ENCODE data around the gene ZBTB44.
"Not testable (repeated sequence)": the region's sequence is repeated elsewhere in the genome, so short reads cannot be mapped to it uniquely, and the experiment has no call there.

Gene ZBTB44

DNA sequence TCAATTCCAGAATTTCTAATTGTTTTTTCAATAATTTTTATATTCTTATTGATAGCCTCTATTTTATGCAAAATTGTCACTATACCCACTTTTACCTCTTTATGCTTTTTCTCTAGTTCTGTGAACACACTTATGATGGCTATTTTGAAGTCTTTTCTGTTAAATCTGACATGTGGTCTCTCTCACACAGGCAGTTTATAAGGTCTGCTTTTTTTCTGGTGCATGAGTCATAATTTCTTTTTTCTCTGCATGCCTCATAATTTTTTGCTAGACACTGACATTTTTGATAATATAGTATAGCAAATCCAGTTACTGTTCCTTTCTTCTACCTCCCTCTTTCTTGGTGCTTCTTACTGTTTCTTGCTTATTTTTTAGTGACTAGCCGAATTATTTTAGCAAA, 36.0 kb downstream of the ZBTB44 start:
- Mint-ChIP-seq H3K27ac (no peak overlapping the region), H3K36me3 (peaks cover 31% of the 10 kb centered on the region), H3K4me3 (no peak overlapping the region), H3K4me1 (peaks cover 35% of the 10 kb centered on the region), H3K27me3 (no peaks in the 10 kb centered on the region), H3K9me3 (peaks cover 14% of the 10 kb centered on the region)

DNA sequence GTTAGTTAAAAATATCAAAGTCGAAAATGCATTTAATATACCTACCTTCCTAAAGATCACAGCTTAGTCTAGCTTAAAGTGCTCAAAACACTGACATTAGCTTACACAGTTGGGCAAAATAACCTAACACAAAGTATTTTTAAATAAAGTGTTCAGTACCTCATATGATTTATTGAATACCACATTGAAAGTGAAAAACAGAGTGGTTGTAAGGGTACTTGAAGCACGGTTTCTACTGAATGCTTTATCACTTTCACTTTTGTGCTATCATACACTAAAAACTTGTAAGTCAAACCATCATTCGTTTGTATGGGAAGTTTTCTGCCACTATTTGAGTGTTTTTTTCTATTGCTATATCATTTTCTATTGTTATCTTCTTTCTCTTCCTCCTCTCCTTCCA, 36.6 kb downstream of the ZBTB44 start:
- peaks cover 35% of the 10 kb centered on the region for H3K4me1 Mint-ChIP-seq
- peaks cover 14% of the 10 kb centered on the region for H3K9me3 Mint-ChIP-seq
- H3K4me3 Mint-ChIP-seq = no peak overlapping the region
- no peaks in the 10 kb centered on the region for H3K27me3 Mint-ChIP-seq
- H3K36me3 Mint-ChIP-seq = peaks cover 31% of the 10 kb centered on the region
- no peak overlapping the region for H3K27ac Mint-ChIP-seq

DNA sequence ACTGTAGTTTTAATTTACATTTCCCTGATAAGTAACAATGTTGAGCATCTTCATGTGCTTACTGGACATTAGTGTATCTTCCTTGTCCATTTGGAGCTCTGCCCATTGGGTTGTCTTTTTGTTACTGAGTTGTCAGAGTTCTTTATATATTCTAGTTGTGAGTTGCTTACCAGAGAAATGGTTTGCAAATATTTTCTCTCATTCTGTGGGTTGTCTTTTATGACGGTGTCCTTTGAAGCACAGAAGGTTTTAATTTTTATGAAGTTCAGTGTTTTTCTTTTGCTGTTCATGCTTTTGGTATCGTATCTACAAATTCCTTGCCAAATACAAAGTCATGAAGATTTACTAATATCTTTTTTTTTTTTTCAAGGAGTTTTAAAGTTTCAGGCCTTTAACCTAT, 42.4 kb downstream of the ZBTB44 start:
- Mint-ChIP-seq H3K27me3 (no peaks in the 10 kb centered on the region), H3K4me3 (no peak overlapping the region), H3K36me3 (peaks cover 14% of the 10 kb centered on the region), H3K27ac (no peak overlapping the region), H3K4me1 (peaks cover 16% of the 10 kb centered on the region), H3K9me3 (no peaks in the 10 kb centered on the region)

DNA sequence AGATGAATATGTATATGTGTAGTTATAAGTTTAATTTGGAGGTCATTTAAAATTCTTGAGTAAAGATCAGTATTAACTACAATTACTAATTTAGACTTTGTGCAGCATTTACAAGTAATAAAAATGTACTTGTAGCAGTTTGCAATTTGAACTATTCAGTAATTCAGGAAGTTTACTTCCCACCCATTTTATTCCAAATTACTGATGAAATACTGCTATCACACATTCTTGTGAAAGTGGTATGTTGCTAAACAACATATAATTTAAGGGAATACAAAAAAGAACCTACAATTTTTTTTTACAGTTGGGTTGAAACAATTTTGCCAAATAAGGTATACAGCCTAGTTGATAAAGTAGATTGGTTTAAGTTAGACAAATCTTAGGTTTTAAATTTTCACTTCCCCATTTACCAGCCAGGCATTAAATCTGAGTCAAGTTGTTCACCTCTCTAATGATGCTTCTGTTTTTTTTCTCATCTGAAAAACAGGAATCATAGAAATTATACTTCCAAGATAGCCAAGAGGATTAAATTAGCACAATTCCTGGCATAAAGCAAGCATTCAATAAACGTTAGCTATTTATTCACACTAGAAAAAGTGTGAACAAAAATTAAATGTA, 45.3 kb downstream of the ZBTB44 start:
- H3K4me3 Mint-ChIP-seq = no peak overlapping the region
- peaks cover 18% of the 10 kb centered on the region for H3K36me3 Mint-ChIP-seq
- peaks cover 30% of the 10 kb centered on the region for H3K4me1 Mint-ChIP-seq
- H3K27ac Mint-ChIP-seq = no peak overlapping the region
- no peaks in the 10 kb centered on the region for H3K27me3 Mint-ChIP-seq
- no peaks in the 10 kb centered on the region for H3K9me3 Mint-ChIP-seq

DNA sequence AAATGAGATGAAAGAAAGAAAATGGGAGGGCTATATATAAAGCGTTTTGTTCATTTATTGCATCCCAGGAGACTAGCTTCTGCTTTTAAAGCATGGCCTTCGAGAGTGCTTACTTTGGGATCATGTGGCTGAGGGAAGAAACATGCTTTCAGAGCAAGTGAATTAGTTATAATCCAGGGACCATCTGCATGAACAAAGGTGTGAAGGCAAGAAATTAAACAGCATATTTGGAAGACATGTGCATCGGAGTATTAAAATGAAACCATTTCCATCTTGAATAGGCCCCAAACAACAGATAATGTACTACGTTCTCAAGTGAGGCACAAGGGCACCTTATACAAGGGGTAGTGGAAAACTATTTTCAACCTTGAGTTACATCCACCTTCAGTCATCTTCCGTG, 51.4 kb downstream of the ZBTB44 start:
- Mint-ChIP-seq H3K27ac (no peak overlapping the region), H3K4me1 (peaks cover 48% of the 10 kb centered on the region), H3K4me3 (no peak overlapping the region), H3K27me3 (no peaks in the 10 kb centered on the region), H3K36me3 (peaks cover 40% of the 10 kb centered on the region), H3K9me3 (peaks cover 5% of the 10 kb centered on the region)

DNA sequence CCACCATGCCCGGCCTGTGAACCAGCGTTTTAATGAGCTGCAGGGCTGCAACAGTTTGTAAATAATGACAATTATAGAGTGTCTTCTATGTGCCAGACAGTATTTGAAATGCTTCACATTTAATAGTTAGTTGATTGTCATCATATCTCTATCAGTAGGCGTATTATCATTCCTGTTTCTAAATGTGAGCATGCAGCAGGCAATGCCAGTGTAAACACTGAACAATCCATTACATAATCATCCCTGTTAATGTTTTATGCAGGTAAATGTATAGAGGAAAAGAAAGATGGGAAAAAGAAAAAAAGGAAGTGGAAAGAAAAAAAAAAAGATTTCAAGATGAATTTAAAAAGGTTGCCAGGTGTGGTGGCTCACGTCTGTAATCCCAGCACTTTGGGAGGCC, 52.3 kb downstream of the ZBTB44 start:
- H3K36me3 Mint-ChIP-seq = peaks cover 44% of the 10 kb centered on the region
- peak overlapping the region; percentile 33 for H3K27ac Mint-ChIP-seq
- no peaks in the 10 kb centered on the region for H3K27me3 Mint-ChIP-seq
- peaks cover 48% of the 10 kb centered on the region for H3K4me1 Mint-ChIP-seq
- H3K4me3 Mint-ChIP-seq = no peak overlapping the region
- H3K9me3 Mint-ChIP-seq = peaks cover 5% of the 10 kb centered on the region

DNA sequence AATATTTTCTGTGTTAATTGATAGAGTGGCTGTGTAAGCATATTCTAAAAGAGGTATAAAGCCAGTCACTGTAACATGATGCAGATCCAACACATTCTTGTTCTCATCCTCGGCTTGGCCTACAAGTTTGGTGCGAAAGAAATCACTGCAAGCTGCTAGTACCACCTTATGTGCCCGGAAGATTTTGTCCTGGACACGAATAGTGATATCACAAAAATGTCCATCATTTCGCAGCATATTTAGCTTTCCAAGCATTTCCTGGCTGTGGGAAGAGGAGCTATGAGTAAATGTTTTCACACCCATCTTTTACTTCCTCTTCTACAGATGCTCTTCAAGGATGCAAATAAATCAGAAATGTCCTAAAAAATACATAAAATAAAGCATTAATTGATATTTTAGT, 53.1 kb downstream of the ZBTB44 start:
- H3K27ac Mint-ChIP-seq = no peak overlapping the region
- no peak overlapping the region for H3K4me3 Mint-ChIP-seq
- no peaks in the 10 kb centered on the region for H3K27me3 Mint-ChIP-seq
- H3K9me3 Mint-ChIP-seq = peaks cover 5% of the 10 kb centered on the region
- H3K36me3 Mint-ChIP-seq = peaks cover 48% of the 10 kb centered on the region
- H3K4me1 Mint-ChIP-seq = peaks cover 55% of the 10 kb centered on the region

DNA sequence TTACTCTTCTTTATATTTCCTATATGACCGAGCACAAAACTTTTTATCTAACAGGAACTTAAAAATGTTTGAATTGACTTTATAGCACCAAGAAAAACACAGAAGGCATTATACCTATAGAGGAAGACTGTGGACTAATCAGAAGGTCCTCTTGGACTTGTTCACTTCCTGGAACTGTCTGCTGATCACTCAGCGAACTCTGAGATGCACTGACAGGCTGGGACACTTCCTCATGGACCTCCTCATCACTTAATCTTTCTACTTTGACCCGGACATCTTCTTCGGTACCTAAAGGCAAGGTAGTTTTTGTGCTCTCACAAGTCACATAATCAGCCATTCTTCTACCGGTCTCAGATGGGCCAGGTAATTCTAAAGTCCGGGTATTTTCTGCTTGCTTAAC, 54.0 kb downstream of the ZBTB44 start:
- Mint-ChIP-seq H3K36me3 (peaks cover 46% of the 10 kb centered on the region), H3K27ac (no peak overlapping the region), H3K9me3 (peaks cover 5% of the 10 kb centered on the region), H3K4me3 (no peak overlapping the region), H3K4me1 (peaks cover 51% of the 10 kb centered on the region), H3K27me3 (no peaks in the 10 kb centered on the region)

DNA sequence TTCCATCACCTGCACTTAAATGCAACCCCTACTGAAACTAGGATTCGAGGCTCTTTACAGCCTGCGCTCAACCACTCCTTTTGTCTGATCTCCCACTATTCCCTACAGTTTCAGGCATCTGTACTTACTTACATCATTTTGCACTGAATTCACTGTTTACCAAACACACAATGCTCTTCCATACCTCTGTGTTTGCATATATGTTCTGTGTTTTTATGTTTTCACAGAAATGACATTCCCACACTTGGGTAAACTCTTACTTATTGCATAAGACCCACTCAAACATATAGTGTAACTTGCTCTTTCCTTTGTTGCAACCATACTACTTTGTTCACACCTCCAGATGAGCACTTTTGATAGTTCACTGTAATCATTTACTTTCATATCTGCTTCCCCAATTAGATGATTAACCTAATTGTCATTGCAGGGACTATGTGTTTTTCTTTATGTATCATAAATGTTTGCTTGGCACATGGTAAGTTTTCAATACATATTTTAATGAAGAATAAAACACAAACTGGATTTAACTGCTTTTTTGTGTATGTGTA, 54.6 kb downstream of the ZBTB44 start:
- Mint-ChIP-seq H3K27ac (no peak overlapping the region), H3K4me1 (peaks cover 51% of the 10 kb centered on the region), H3K4me3 (no peak overlapping the region), H3K36me3 (peaks cover 51% of the 10 kb centered on the region), H3K27me3 (no peaks in the 10 kb centered on the region), H3K9me3 (peaks cover 5% of the 10 kb centered on the region)

DNA sequence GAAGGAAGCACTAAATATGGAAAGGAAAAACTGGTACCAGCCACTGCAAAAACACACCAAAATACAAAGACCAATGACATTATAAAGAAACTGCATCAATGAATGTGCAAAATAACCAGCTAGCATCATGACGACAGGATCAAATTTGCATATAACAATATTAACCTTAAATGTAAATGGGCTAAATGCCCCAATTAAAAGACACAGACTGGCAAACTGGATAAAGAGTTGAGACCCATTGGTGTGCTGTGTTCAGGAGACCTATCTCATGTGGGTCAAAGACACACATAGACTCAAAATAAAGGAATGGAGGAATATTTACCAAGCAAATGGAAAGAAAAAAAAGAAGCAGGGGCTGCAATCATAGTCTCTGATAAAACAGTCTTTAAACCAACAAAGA, 63.0 kb downstream of the ZBTB44 start:
- not testable (repeated sequence) for H3K9me3 Mint-ChIP-seq, H3K27ac Mint-ChIP-seq, H3K4me3 Mint-ChIP-seq, H3K27me3 Mint-ChIP-seq
- H3K36me3 Mint-ChIP-seq = peaks cover 38% of the 10 kb centered on the region
- H3K4me1 Mint-ChIP-seq = peaks cover 62% of the 10 kb centered on the region

DNA sequence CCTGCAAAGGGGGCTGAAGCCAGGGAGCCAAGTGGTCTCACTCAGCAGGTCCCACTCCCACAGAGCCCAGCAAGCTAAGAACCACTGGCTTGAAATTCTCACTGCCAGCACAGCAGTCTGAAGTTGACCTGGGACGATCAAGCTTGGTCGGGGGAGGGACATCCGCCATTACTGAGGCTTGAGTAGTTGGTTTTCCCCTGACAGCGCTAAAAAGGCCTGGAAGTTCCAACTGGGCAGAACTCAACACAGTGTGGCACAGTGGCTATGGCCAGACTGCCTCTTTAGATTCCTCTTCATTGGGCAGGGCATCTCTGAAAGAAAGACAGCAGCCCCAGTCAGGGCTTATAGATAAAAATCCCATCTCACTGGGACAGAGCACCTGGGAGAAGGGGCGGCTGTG, 64.8 kb downstream of the ZBTB44 start:
- Mint-ChIP-seq H3K36me3 (peaks cover 31% of the 10 kb centered on the region), H3K4me1 (peaks cover 64% of the 10 kb centered on the region)
- not testable (repeated sequence) for H3K27me3 Mint-ChIP-seq, H3K4me3 Mint-ChIP-seq, H3K27ac Mint-ChIP-seq, H3K9me3 Mint-ChIP-seq

DNA sequence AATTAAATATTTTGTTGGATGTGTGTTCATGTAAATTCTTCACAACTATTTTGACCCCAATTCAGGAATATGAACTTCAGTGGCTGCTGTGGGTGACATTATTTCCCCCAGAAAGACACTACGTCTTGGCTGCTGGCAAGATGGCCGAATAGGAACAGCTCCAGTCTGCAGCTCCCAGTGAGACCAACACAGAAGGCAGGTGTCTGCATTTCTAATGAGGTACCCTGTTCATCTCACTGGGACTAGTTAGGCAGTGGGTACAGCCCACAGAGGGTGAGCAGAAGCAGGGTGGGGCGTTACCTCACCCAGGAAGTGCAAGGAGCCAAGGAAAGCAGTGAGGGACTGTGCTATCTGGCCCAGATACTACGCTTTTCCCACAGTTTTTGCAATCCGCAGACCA, 65.3 kb downstream of the ZBTB44 start:
- Mint-ChIP-seq H3K27me3 (no peaks in the 10 kb centered on the region), H3K36me3 (peaks cover 31% of the 10 kb centered on the region), H3K27ac (no peak overlapping the region), H3K4me1 (peaks cover 66% of the 10 kb centered on the region), H3K9me3 (peaks cover 6% of the 10 kb centered on the region), H3K4me3 (no peak overlapping the region)

DNA sequence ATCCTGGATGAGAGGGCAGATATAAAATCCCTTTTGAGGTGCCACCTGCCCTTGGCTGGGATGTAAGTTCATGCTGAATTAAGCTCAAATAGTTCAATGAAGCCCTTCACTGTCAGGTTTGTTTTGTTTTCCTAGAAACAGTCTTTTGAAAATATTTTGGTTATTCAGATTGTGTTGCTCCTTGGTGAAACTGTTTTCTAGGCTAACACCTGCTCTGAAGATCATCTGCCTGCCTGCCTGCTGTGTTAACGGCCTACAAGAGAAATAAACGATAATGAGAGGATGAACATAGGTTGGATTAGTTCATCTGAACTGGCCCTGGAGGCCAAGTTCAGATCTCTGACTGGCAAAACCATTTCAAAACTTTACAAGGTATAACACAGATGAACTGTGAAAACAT, 67.4 kb downstream of the ZBTB44 start:
- Mint-ChIP-seq H3K9me3 (peaks cover 6% of the 10 kb centered on the region), H3K4me1 (peaks cover 74% of the 10 kb centered on the region), H3K36me3 (peaks cover 21% of the 10 kb centered on the region), H3K4me3 (no peak overlapping the region), H3K27ac (no peak overlapping the region), H3K27me3 (no peaks in the 10 kb centered on the region)

DNA sequence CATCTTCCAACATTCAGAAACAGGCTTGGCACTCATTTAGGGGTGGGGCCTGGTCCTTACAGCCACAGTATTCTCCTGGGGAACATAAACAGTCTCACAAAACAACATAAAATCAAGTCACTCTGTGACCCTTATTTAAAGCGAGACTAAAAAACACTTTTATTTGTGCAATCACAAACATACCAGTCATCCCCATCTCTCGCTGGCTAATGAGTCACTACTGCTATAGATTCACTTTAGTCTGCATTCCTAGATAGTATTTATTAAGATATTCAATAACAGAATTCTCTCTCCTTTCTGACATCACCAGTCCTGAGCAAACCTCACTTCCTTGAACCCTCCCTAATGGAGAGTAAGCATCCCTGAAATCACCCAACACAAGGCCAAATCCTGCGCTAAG, 68.0 kb downstream of the ZBTB44 start:
- peaks cover 15% of the 10 kb centered on the region for H3K36me3 Mint-ChIP-seq
- peaks cover 6% of the 10 kb centered on the region for H3K9me3 Mint-ChIP-seq
- no peak overlapping the region for H3K27ac Mint-ChIP-seq
- no peaks in the 10 kb centered on the region for H3K27me3 Mint-ChIP-seq
- no peak overlapping the region for H3K4me3 Mint-ChIP-seq
- peaks cover 73% of the 10 kb centered on the region for H3K4me1 Mint-ChIP-seq

DNA sequence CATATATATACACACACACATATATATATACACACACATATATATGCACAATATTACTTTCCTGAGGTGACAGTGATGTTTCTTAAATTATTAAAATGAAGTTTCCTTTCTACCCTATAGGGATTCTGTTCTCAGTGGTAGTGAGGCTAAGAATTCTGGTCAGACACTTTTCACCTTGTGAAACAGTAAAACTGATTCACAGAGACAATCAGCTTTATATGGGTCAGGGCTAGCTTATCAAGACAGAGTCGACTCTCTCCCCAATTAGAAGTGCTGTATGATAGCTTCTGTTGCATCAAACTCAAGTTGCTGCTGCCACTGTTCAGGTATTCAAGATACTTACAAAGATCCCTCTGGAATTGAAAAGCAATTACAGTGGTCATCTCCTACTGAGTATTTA, 68.4 kb downstream of the ZBTB44 start:
- H3K4me1 Mint-ChIP-seq = peaks cover 73% of the 10 kb centered on the region
- no peak overlapping the region for H3K4me3 Mint-ChIP-seq
- no peaks in the 10 kb centered on the region for H3K27me3 Mint-ChIP-seq
- H3K9me3 Mint-ChIP-seq = peaks cover 6% of the 10 kb centered on the region
- peaks cover 14% of the 10 kb centered on the region for H3K36me3 Mint-ChIP-seq
- H3K27ac Mint-ChIP-seq = no peak overlapping the region

DNA sequence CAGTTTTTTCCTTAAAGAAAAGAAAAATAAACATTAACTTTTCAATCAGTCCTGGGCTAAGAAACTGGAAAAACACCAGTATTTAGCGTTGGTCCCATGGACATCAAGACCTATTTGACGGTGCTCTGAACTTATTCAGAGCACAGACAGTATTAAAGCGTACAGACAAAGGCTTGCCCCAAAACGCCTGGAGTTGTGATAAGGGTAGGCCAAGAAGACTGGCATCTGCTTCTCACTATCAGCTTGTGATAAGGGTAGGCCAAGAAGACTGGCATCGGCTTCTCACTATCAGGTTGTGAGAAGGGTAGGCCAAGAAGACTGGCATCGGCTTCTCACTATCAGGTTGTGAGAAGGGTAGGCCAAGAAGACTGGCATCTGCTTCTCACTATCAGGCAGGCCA, 69.3 kb downstream of the ZBTB44 start:
- not testable (repeated sequence) for H3K27me3 Mint-ChIP-seq, H3K9me3 Mint-ChIP-seq, H3K27ac Mint-ChIP-seq, H3K36me3 Mint-ChIP-seq, H3K4me3 Mint-ChIP-seq
- peaks cover 65% of the 10 kb centered on the region for H3K4me1 Mint-ChIP-seq

DNA sequence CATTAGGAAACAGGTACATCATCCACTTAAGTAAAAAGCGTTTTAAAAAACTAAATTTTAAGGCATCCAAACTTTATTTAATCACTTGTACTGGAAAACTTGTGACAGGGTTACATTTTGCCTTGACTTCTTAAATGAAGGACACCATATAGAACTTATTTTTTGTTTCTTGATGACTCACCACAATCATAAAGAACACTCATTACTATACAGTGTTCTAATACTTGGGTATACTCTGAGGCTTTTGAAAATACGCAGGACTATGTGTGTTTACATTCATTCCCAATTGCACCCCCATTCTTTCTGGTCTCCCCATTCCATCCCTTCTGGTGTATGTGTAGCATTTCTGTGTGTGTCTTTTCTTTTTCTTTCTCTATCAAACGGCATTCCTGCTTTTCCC, 69.9 kb downstream of the ZBTB44 start:
- Mint-ChIP-seq H3K9me3 (no peaks in the 10 kb centered on the region), H3K4me1 (peaks cover 65% of the 10 kb centered on the region), H3K27me3 (no peaks in the 10 kb centered on the region), H3K4me3 (no peak overlapping the region), H3K27ac (no peak overlapping the region), H3K36me3 (peaks cover 7% of the 10 kb centered on the region)
